ENCODE results near the gene CECR2.

GRCh38 chr22:17536269-17536668 lies 167.0 kb downstream of the CECR2 start:
- TF ChIP-seq POLR2A (IDR thresholded peaks at IDR 0.05) (no peak), CTCF (IDR thresholded peaks at IDR 0.05) (no peak)
